Epithelial cell of prostate (primary cell): Measurements from ENCODE around the gene TOM1L2.
A peak's percentile ranks its signal among the peaks of the same experiment; 100 is the strongest.
"Not testable (repeated sequence)": the region's sequence is repeated elsewhere in the genome, so short reads cannot be mapped to it uniquely, and the experiment has no call there.

Source experiments
- DNase-seq: peaks from one replicate; pipeline ENCODE4 v3.0.0-alpha.2; 2011; ENCODE audit warnings: low read depth, low spot score
- H3K27ac ChIP-seq: fragments of 450-650 bp; 2 replicates; pipeline ENCODE4 v1.5.1; 2017; ENCODE audit warnings: mild to moderate bottlenecking

Gene TOM1L2

GRCh38 chr17:17928398-17929287, 43.6 kb downstream of the TOM1L2 start:
- DNase-seq: no peak
- no peak overlapping the region for H3K27ac ChIP-seq

- H3K27ac ChIP-seq: no peak overlapping the region
- DNase-seq: no peak
These were observed 45.3 kb downstream of the TOM1L2 start for GRCh38 chr17:17926840-17927449.

DNA sequence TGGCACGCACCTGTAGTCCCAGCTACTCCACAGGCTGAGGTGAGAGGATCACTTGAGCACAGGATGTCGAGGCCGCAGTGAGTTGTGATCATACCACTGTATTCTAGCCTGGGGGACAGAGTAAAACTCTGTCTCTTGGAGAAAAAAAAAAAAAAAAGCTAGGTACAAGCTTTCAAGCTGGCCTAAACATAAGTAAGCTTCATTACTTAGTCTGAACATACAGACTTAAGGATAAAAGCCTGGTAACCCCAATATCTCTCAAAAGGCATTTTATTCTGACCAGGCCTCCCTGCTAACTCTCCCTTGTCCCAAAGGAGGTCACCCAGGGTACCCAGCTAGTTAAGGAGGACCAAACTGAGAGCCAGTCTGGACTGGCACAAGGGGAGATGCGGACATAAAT, 46.2 kb downstream of the TOM1L2 start:
- no peak for DNase-seq
- H3K27ac ChIP-seq: no peak overlapping the region

DNA sequence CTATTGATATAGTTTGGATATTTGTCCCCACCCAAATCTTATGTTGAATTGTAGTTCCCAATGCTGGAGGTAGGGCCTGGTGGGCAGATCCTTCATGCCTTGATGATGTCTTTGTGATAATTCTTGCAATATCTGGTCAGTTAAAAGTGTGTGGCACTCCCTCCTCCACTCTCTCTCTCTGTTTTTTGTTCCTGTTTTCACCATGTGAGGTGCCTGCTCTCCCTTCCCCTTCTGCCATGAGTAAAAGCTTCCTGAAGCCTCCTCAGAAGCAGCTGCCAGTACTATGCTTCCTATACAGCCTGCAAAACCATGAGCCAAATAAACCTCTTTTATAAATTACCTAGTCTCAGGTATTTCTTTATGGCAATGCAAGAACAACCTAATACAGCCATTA, 47.3 kb downstream of the TOM1L2 start:
- H3K27ac ChIP-seq: no peak overlapping the region
- no peak for DNase-seq

DNA sequence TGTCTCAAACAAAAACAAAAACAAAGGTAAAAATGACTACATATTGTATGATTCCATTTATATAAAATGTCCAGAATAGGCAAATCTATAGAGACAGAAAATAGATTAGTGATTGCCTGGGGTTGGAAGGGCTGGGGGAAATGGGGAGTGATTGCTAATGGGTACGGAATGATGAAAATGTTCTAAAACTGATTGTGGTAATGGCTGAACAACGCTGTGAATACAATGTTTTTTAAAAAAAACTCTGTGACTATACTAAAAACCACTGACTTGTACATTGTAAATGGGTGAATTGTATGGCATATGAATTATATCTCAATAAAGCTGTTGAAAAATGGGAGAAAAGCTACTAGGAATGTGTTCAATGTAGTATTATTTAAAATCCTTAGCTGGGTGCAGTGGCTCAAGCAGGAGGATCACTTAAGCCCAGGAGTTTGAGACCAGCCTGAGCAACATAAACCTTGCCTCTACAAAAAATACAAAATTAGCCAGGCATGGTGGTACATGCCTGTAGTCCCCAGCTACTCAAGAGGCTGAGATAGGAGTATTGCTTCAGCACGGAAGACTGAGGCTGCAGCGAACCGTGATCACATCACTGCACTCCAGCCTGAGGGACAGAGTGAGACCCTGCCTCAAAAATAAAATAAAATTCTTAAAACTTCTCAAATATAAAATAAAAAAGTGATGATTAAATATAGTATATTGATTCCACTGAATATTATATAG, 47.9 kb downstream of the TOM1L2 start:
- no peak for DNase-seq
- H3K27ac ChIP-seq: no peak overlapping the region

GRCh38 chr17:17922070-17922614, 50.1 kb downstream of the TOM1L2 start:
- peak overlapping the region; percentile 93 for H3K27ac ChIP-seq
- DNase-seq: no peak

DNA sequence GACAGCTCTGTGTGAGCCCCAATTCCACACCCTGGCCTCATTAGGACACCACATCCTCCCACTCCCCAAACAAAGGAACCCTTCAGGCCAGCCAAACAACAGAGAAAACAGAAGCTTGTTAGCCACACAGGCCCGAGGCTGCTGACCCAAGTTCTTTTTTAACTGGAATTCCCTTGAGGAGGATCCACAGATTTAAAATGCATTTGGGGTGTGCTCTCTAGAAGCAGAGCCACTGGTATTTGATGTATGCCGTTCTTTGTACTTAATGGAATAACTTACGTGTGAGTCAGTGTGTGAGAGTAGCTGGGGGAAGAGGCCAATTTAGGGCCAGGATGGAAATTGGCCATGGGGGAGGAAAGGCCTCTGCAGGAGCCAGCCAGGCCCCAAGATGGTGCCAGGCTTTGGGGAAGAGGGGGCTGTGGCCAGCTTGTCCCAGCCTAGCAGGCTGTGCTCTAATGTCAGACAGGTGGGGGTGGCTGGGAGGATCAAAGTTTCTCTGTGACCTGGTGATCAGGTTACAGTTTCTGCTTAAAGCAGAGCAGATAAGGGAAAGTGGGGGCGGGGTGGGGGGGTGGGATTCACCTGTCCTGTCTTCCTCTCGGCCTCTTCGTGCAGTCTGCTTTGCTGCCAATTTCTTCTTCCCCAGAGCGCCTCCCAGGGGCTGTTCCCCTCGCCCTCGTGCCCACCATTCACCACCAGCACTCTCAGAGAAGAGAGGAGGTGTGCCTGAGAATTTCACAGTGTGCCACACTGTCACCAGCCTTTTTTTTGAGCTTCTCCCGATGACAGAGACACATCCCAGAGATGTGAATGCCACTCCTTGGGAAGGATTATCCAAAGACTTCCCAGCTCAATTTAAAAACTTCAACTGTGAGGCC, 50.8 kb downstream of the TOM1L2 start:
- peak overlapping the region; percentile 93 for H3K27ac ChIP-seq
- peak; percentile 61 for DNase-seq

GRCh38 chr17:17919169-17920107, 52.8 kb downstream of the TOM1L2 start:
- H3K27ac ChIP-seq: peak overlapping the region; percentile 93
- DNase-seq: no peak

DNA sequence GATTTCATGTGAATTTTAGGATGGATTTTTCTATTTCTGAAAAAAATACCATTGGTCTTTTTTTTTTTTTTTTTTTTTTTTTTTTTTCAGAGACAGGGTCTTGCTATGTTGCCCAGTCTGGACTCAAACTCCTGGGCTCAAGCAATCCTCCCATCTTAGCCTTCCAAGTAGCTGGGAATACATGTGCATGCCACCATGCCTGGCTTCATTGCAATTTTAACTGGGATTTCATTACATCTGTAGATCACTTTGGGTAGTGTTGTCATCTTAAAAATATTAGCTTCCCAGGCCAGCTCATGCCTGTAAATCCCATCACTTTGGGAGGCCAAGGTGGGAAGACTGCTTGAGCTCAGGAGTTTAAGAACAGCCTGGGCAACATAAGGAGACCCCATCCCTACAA, 54.8 kb downstream of the TOM1L2 start:
- no peak for DNase-seq
- no peak overlapping the region for H3K27ac ChIP-seq

- DNase-seq: no peak
These were observed 57.0 kb downstream of the TOM1L2 start for GRCh38 chr17:17915183-17915582.

DNA sequence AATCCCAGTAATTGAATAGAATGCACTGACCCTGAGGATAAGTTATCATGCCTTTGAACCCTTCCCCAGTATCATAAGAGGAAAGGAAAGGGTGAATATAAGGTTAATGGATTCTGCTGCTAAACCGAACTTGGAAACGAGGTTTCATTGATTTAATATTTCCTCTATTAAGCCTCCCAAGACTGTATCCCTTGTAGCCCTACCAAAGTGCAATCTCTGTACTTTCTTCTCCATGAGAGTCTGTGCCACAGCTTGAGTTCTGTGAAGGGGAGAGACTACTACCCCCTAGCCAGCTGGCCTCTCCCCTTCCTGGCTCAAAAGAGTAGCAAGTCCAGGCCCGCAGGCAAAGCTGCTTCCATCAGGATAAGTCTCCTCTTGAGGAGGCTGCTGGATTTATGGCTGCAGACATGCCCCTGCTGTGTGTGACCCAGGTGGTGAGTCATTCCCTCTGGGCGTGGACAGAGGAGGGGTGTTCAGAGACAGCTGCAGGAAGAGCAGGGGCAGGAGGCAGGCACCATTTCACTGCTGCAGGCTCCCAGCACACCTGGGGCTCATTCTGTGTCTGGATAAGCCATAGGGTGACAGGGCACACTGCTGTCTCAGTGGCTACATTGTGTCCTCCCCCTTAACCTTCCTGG, 58.4 kb downstream of the TOM1L2 start:
- peak overlapping the region; percentile 76 for H3K27ac ChIP-seq
- DNase-seq: peak; percentile 85

More at GRCh38 chr17:17915183-17915582, 57.0 kb downstream of the TOM1L2 start:
- H3K27ac ChIP-seq: peak overlapping the region; percentile 76

DNA sequence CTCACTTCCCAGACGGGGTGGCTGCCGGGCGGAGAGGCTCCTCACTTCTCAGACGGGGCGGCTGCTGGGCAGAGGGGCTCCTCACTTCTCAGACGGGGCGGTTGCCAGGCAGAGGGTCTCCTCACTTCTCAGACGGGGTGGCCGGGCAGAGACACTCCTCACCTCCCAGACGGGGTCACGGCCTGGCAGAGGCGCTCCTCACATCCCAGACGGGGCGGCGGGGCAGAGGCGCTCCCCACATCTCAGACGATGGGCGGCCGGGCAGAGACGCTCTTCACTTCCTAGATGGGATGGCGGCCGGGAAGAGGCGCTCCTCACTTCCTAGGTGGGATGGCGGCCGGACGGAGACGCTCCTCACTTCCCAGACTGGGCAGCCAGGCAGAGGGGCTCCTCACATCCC, 59.9 kb downstream of the TOM1L2 start:
- not testable (repeated sequence) for H3K27ac ChIP-seq, DNase-seq

- no peak for DNase-seq
These were observed 61.1 kb downstream of the TOM1L2 start for GRCh38 chr17:17911001-17911613.

GRCh38 chr17:17910060-17910459, 62.1 kb downstream of the TOM1L2 start:
- DNase-seq: no peak
- no peak overlapping the region for H3K27ac ChIP-seq

More at GRCh38 chr17:17911001-17911613, 61.1 kb downstream of the TOM1L2 start:
- H3K27ac ChIP-seq: no peak overlapping the region

- no peak overlapping the region for H3K27ac ChIP-seq
- DNase-seq: no peak
These were observed 63.1 kb downstream of the TOM1L2 start for GRCh38 chr17:17909078-17909477.

DNA sequence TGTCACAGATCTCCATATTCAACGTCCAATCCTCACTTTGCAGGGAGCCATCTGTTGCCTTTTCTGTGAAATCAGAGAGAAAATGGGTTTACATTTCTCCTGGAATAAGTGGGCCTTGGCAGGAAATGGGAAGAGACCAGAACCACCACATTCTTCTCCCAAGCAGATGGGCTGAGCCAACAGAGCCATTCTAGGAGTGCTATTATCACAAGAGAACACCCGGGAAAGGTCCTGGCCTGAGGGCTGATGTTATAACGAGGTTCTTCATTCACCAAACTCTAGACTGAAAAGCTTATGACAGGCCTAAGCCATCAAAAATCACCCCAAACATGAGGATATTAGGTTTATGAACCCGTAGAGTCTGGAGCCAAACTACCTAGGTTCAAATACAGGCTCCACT, 64.7 kb downstream of the TOM1L2 start:
- no peak for DNase-seq
- H3K27ac ChIP-seq: no peak overlapping the region

- DNase-seq: no peak
These were observed 65.6 kb downstream of the TOM1L2 start for GRCh38 chr17:17906418-17907215.

More at GRCh38 chr17:17906418-17907215, 65.6 kb downstream of the TOM1L2 start:
- H3K27ac ChIP-seq: peak overlapping the region; percentile 5
